ENCODE data around the gene VSTM2A.

DNA sequence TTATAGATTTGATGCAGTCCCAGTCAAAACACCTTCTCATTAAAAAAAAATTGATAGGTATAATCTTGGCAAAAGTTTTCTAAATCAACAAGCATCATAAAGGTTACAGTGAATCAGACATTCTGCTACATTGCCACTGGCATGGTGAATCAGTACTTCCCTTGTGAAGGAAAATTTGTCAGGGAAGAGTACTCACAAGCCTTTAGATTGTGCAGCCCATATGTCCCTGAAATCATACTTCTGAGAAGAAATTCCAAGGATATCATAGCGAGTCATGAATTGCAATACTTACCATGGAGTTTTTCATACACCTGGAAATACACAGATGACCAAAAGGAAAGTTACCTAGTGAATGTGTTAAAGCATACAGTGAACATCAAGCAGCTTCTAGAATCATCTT is 17.2 kb downstream of the VSTM2A start:
- TF ChIP-seq, protein P1, sequence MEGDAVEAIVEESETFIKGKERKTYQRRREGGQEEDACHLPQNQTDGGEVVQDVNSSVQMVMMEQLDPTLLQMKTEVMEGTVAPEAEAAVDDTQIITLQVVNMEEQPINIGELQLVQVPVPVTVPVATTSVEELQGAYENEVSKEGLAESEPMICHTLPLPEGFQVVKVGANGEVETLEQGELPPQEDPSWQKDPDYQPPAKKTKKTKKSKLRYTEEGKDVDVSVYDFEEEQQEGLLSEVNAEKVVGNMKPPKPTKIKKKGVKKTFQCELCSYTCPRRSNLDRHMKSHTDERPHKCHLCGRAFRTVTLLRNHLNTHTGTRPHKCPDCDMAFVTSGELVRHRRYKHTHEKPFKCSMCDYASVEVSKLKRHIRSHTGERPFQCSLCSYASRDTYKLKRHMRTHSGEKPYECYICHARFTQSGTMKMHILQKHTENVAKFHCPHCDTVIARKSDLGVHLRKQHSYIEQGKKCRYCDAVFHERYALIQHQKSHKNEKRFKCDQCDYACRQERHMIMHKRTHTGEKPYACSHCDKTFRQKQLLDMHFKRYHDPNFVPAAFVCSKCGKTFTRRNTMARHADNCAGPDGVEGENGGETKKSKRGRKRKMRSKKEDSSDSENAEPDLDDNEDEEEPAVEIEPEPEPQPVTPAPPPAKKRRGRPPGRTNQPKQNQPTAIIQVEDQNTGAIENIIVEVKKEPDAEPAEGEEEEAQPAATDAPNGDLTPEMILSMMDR (IDR thresholded peaks at IDR 0.05) = no peak
- no peak for TF ChIP-seq POLR2A (IDR thresholded peaks at IDR 0.05)

Data from tibial nerve (tissue), 3 donors.